Right ventricle myocardium superior (tissue), 1 donor: Measurements from ENCODE around the gene CRAT. TPM values are rescaled to one million over a fixed set of nuclear protein-coding genes. Genes with fewer than 3 reads are reported as not detected.

ENCODE experiments used
- total RNA-seq: library from RNA; stranded (reverse); fragmentation: NEBNext Ultra II Directional; extraction: Animal tissue kit (Norgen Biotek cat#: 25700); gene quantifications from one replicate; pipeline ENCODE4 v1.2.1, GENCODE V29; 2021
- donor health status: DM: no; HTN: yes; CAD: no; lungs with severe emphysema.

Gene CRAT
- total RNA-seq, 1 donor from 2014 or later = 85.4 TPM

Other genes with a start within 250 kb of the CRAT start
- 12.6 TPM for gene KYAT1, start 228.8 kb downstream of the CRAT start, total RNA-seq
- 20.2 TPM for gene LRRC8A, start 228.7 kb downstream of the CRAT start, total RNA-seq
- 28.7 TPM for gene PHYHD1, start 189.8 kb downstream of the CRAT start, total RNA-seq
- 6.4 TPM for gene DOLK, start 163.2 kb downstream of the CRAT start, total RNA-seq
- gene NUP188, start 163.1 kb downstream of the CRAT start, total RNA-seq = 21.0 TPM
- gene SH3GLB2, start 82.5 kb downstream of the CRAT start, total RNA-seq = 30.8 TPM
- 32.8 TPM for gene MIGA2, start 74.2 kb downstream of the CRAT start, total RNA-seq
- gene DOLPP1, start 29.7 kb downstream of the CRAT start, total RNA-seq = 4.4 TPM
- gene PTPA, start 622 bp upstream of the CRAT start, total RNA-seq = 179 TPM
- gene IER5L, start 67.5 kb upstream of the CRAT start, total RNA-seq = 3.5 TPM